ENCODE measurements around the gene FREM2.

DNA sequence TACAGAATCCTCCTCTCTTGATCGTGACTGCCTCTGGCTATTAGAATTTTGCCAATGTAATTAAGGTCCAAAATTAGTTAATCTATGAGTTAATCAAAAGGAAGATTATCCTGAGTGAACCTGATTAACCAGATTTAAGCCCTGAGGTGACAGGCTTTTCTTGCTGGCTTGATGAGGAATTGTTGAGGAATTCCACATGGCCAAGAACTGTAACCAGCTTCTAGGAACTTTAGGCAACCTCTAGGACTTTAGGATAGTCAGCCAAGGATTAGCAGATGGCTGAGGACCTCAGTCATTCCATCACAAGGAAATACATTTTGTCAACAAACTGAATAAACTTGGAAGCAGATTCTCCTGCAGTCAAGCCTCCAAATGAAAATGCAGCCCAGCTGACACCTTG lies 219.0 kb downstream of the FREM2 start:
- TF ChIP-seq, protein P1, sequence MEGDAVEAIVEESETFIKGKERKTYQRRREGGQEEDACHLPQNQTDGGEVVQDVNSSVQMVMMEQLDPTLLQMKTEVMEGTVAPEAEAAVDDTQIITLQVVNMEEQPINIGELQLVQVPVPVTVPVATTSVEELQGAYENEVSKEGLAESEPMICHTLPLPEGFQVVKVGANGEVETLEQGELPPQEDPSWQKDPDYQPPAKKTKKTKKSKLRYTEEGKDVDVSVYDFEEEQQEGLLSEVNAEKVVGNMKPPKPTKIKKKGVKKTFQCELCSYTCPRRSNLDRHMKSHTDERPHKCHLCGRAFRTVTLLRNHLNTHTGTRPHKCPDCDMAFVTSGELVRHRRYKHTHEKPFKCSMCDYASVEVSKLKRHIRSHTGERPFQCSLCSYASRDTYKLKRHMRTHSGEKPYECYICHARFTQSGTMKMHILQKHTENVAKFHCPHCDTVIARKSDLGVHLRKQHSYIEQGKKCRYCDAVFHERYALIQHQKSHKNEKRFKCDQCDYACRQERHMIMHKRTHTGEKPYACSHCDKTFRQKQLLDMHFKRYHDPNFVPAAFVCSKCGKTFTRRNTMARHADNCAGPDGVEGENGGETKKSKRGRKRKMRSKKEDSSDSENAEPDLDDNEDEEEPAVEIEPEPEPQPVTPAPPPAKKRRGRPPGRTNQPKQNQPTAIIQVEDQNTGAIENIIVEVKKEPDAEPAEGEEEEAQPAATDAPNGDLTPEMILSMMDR (IDR thresholded peaks at IDR 0.05) = no peak
- no peak for TF ChIP-seq POLR2A (IDR thresholded peaks at IDR 0.05)
